ENCODE data around the gene GAREM2. TPM values are rescaled to one million over a fixed set of nuclear protein-coding genes. Genes with fewer than 3 reads are reported as not detected.

The GAREM2 gene
- total RNA-seq, 1 donor from 2014 or later = 3.4 TPM

GRCh38 chr2:26224095-26224494, 51.2 kb downstream of the GAREM2 start:
- DNase-seq (ENCODE audit: extremely low read depth, low read depth, low spot score) = no peak

GRCh38 chr2:26229595-26229994, 56.7 kb downstream of the GAREM2 start:
- no peak for DNase-seq (ENCODE audit: extremely low read depth, low read depth, low spot score)

- no peak for DNase-seq (ENCODE audit: extremely low read depth, low read depth, low spot score)
Observed at GRCh38 chr2:26230806-26231205, 57.9 kb downstream of the GAREM2 start.

- no peak for DNase-seq (ENCODE audit: extremely low read depth, low read depth, low spot score)
Observed at GRCh38 chr2:26235089-26235488, 62.2 kb downstream of the GAREM2 start.

- DNase-seq (ENCODE audit: extremely low read depth, low read depth, low spot score) = no peak
Observed at GRCh38 chr2:26237868-26238267, 65.0 kb downstream of the GAREM2 start.

GRCh38 chr2:26238311-26238958, 65.5 kb downstream of the GAREM2 start:
- DNase-seq (ENCODE audit: extremely low read depth, low read depth, low spot score) = no peak

Other genes starting within 250 kb of the GAREM2 start
- gene KIF3C, start 190.6 kb upstream of the GAREM2 start, total RNA-seq = 30.7 and 43.6 TPM in 2 replicates
- 125 and 180 TPM in 2 replicates for gene RAB10, start 139.0 kb upstream of the GAREM2 start, total RNA-seq
- 144 and 152 TPM in 2 replicates for gene HADHA, start 71.5 kb downstream of the GAREM2 start, total RNA-seq
- gene HADHB, start 71.9 kb downstream of the GAREM2 start, total RNA-seq = 110 and 123 TPM in 2 replicates
- gene SELENOI, start 173.1 kb downstream of the GAREM2 start, total RNA-seq = 11.7 and 12.5 TPM in 2 replicates
- 0.06 and 0.58 TPM in 2 replicates for gene ADGRF3, start 173.7 kb downstream of the GAREM2 start, total RNA-seq
- not detected in 2 replicates for gene DRC1, start 228.8 kb downstream of the GAREM2 start, total RNA-seq